ENCODE measurements around the gene COL7A1.

COL7A1 gene

DNA sequence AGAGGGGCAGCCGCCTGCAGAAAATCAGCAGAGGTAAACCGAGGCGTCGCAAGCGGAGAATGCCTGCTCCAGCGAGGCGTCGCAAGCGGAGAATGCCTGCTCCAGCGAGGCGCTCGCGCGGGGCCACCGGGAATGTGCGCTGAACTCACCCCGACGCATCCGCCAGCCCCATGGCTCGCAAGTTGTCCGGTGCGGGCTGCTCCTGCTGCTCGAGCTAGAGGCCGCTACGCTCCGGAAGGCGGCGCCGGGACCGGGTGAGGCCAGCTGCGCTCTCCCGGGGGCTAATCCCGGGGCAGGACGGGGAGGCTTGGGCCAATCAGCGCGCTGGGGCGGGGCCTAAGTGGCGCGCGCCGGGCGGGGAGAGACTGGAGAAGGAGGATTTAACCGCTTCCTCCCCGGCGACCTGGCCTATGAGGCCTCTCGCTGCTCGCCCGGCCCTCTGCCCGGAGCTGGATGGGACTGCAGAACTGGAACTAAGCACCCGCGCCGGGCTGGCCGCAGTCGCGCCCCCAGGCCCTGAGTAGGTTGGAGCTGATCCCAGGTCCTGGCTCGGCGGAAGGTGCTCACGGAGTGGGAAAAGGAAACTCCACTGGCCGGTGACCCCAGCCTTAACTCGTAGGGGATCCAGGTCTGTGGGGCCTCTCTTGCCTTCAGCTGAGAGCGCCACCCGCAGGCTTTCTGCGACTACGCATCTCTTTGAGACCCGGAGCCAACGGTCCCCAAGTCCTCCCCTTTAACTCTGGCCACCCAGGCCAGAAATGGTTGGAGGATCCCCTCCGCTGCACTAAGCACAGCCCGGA is 40.3 kb upstream of the COL7A1 start, which contains the start of gene SLC26A6:
Gene SLC26A6, minus strand, starts transcription at position 240 of the 800 bp plus-strand sequence. Its CDS starts 68 bp downstream, at position 172.
- no peaks in the 10 kb centered on the region for H3K9me3 Mint-ChIP-seq
- DNase-seq = peak; percentile 99
- TF ChIP-seq, protein P1, sequence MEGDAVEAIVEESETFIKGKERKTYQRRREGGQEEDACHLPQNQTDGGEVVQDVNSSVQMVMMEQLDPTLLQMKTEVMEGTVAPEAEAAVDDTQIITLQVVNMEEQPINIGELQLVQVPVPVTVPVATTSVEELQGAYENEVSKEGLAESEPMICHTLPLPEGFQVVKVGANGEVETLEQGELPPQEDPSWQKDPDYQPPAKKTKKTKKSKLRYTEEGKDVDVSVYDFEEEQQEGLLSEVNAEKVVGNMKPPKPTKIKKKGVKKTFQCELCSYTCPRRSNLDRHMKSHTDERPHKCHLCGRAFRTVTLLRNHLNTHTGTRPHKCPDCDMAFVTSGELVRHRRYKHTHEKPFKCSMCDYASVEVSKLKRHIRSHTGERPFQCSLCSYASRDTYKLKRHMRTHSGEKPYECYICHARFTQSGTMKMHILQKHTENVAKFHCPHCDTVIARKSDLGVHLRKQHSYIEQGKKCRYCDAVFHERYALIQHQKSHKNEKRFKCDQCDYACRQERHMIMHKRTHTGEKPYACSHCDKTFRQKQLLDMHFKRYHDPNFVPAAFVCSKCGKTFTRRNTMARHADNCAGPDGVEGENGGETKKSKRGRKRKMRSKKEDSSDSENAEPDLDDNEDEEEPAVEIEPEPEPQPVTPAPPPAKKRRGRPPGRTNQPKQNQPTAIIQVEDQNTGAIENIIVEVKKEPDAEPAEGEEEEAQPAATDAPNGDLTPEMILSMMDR (IDR thresholded peaks at IDR 0.05) = peak; percentile 32
- H3K4me3 Mint-ChIP-seq = peak within 1 kb of the TSS; percentile 85
- H3K36me3 Mint-ChIP-seq (ENCODE audit: low read depth) = peaks cover 8% of the 10 kb centered on the region
- H3K27ac Mint-ChIP-seq = peak within 1 kb of the TSS; percentile 94
- H3K4me1 Mint-ChIP-seq = peaks cover 55% of the 10 kb centered on the region
- H3K27me3 Mint-ChIP-seq (ENCODE audit: low read depth, poor library complexity) = peaks cover 8% of the 10 kb centered on the region

DNA sequence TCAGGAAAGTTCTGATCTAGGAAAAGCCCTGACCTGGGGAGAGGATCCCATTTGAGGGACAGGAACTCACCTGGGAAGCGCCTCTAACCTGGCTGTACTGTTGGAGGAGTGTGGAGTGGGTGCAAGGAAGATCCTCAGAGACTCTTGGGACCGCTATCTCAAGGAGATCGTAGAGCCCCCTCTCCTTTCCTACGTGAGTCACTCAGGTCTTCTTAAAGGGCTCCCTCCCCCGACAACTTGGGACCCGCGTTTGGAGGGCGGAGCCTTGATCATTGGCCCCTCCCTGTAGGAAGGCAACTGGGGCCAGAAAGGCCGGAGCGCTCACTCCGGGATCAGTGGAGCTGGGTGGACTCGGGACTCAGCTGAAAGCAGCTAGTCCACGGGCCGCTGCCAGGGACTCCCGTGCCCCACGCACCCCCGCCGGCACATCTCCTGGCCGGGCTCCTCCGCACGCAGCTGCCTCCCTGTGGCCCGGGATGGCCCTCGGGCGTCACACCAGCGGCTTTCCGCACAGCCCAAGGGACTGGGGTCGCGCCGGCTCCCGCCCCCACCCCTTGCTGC is 39.6 kb upstream of the COL7A1 start:
- Mint-ChIP-seq H3K4me3 (peak overlapping the region; percentile 85), H3K4me1 (peaks cover 52% of the 10 kb centered on the region), H3K27me3 (ENCODE audit: low read depth, poor library complexity) (peaks cover 8% of the 10 kb centered on the region), H3K27ac (no peak overlapping the region), H3K9me3 (no peaks in the 10 kb centered on the region), H3K36me3 (ENCODE audit: low read depth) (peaks cover 8% of the 10 kb centered on the region)
- peak; percentile 62 for DNase-seq
- TF ChIP-seq, protein P1 (IDR thresholded peaks at IDR 0.05) = no peak

DNA sequence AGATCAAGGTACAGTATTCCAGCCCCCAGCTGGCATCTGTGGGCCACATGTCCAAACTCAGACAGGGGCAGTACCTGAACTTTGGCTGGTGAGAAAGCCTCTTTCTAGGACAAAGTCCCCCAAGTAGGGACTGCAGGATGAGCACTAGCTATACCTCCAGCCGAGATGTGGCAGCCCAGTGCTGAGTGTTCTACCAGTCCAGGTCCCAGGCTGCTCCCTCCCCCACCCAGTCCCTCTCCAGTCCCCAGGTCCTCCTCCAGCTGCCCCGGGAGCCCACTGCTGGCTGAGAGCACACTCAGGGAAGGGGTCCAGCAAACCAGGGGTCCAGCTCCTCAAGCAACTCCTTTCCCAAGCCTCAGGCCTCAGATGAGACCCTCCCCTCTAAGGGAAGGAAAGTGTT is 38.6 kb upstream of the COL7A1 start:
- no peak for DNase-seq
- Mint-ChIP-seq H3K27ac (no peak overlapping the region), H3K27me3 (ENCODE audit: low read depth, poor library complexity) (peaks cover 4% of the 10 kb centered on the region), H3K4me3 (peak overlapping the region; percentile 85), H3K9me3 (no peaks in the 10 kb centered on the region), H3K4me1 (peaks cover 52% of the 10 kb centered on the region), H3K36me3 (ENCODE audit: low read depth) (peaks cover 12% of the 10 kb centered on the region)
- TF ChIP-seq, protein P1 (IDR thresholded peaks at IDR 0.05) = no peak

DNA sequence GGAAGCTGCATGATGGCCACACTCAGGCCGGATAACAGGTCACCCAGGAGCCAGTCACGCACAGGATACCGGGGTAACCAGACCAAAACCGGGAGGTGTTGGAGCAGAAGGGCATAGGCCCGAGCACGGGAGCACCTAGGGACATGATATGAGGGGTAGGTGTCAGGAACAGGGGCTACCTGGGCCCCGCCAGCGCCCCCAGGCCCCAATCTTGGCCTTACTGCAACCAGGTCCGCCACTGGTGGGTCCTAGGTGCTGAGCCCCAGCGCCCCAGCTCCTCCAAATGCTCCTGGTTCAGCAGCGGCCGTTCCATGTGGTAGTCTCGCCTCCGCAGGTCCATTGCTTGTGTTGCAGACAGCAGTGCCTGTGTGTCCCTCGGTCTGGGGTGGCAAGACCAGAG is 38.1 kb upstream of the COL7A1 start:
- DNase-seq = no peak
- Mint-ChIP-seq H3K27ac (no peak overlapping the region), H3K4me3 (peak overlapping the region; percentile 85), H3K9me3 (no peaks in the 10 kb centered on the region), H3K4me1 (peaks cover 53% of the 10 kb centered on the region), H3K27me3 (ENCODE audit: low read depth, poor library complexity) (no peaks in the 10 kb centered on the region), H3K36me3 (ENCODE audit: low read depth) (peaks cover 13% of the 10 kb centered on the region)
- TF ChIP-seq, protein P1 (IDR thresholded peaks at IDR 0.05) = no peak

DNA sequence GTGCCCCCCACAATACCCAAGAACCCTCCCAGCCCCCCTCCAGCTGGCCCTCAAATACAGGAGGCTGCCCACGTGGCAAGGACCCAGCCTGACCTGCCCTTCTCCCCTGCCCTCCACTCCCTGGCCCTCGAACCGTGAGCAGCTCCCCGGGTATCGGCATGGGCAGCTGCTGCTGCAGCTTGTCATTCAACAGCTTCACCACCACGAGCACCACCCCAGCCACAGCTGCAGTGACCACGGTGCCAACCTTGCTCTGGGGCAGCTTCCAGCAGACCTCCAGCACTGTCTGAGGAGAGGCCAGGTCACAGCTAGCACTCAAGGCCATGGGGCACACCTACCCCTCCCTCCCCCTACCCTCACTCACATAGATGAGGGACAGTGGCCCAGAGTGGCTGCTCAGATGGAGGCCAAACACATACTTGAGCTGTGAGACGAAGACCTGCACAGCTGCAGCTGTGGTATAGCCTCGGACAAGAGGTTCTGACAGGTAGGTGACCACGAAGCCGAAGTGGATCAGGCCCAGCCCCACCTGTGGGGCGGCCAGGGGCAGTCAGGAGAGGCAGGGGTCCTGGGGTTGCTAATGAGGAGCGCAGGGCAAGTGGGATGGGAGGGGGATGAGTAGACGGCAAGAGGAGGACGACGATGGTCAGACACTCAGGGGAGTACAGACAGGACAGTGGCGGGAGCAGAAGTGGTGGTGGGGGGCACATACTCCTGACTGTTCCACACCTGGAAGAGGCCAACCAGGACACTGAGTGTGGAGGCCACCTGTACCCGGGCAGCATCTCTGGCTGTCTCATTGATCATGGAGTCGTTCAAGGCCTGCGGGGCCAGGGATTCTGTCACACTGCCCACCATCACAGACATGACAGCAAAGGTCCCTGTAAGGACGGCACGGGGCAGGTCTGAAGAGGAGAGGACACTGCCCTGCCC is 36.7 kb upstream of the COL7A1 start:
- Mint-ChIP-seq H3K27ac (no peak overlapping the region), H3K27me3 (ENCODE audit: low read depth, poor library complexity) (no peaks in the 10 kb centered on the region), H3K36me3 (ENCODE audit: low read depth) (peaks cover 26% of the 10 kb centered on the region), H3K4me3 (no peak overlapping the region), H3K4me1 (peaks cover 52% of the 10 kb centered on the region), H3K9me3 (no peaks in the 10 kb centered on the region)
- TF ChIP-seq, protein P1 (IDR thresholded peaks at IDR 0.05) = no peak
- no peak for DNase-seq
